Loucy (cell line): ENCODE data around the gene LECT2.

Source experiments
- H2AFZ ChIP-seq: fragments of 200-600 bp; sonication (generic); 2 replicates; pipeline ENCODE4 v1.6.0; 2016; ENCODE audit warnings: antibody characterized with exemption, mild to moderate bottlenecking, low read length, moderate library complexity
- H3F3A ChIP-seq: fragments of 200-600 bp; 2 replicates; pipeline ENCODE4 v1.6.0; 2016; ENCODE audit warnings: antibody characterized with exemption, low read depth, mild to moderate bottlenecking
- H3K27me3 ChIP-seq: fragments of 200-600 bp; sonication (generic); 2 replicates; pipeline ENCODE4 v1.6.1; 2014; ENCODE audit warnings: low read length, mild to moderate bottlenecking; ENCODE audit not compliant: insufficient read depth, poor library complexity, severe bottlenecking
- H3K36me3 ChIP-seq: fragments of 200-600 bp; sonication (generic); 2 replicates; pipeline ENCODE4 v1.6.1; 2016; ENCODE audit warnings: low read length; ENCODE audit not compliant: insufficient read depth
- H3K4me1 ChIP-seq: fragments of 200-600 bp; sonication (generic); 2 replicates; pipeline ENCODE4 v1.5.1; 2014; ENCODE audit warnings: low read length, mild to moderate bottlenecking; ENCODE audit not compliant: insufficient read depth, poor library complexity, severe bottlenecking
- H3K4me2 ChIP-seq: fragments of 200-600 bp; sonication (generic); 2 replicates; pipeline ENCODE4 v1.6.0; 2014; ENCODE audit warnings: antibody characterized with exemption, low read length, low read depth, mild to moderate bottlenecking; ENCODE audit not compliant: poor library complexity, severe bottlenecking
- H3K4me3 ChIP-seq: fragments of 200-600 bp; sonication (generic); 2 replicates; pipeline ENCODE4 v1.5.1; 2014; ENCODE audit warnings: low read length, mild to moderate bottlenecking, mixed read lengths; ENCODE audit not compliant: poor library complexity, severe bottlenecking
- H3K79me2 ChIP-seq: fragments of 200-600 bp; sonication (generic); 2 replicates; pipeline ENCODE4 v1.6.1; 2014; ENCODE audit warnings: low read length; ENCODE audit not compliant: insufficient read depth
- H3K9ac ChIP-seq: fragments of 200-600 bp; sonication (generic); 2 replicates; pipeline ENCODE4 v1.6.0; 2014; ENCODE audit warnings: mild to moderate bottlenecking, low read depth, low read length, moderate library complexity; ENCODE audit not compliant: poor library complexity, severe bottlenecking
- H3K9me2 ChIP-seq: fragments of 200-600 bp; sonication (generic); replicated peaks from 2 replicates; pipeline ENCODE4 v1.6.1; 2016; ENCODE audit warnings: low read depth, low read length, mixed read lengths
- H3K9me3 ChIP-seq: fragments of 200-600 bp; sonication (generic); 2 replicates; pipeline ENCODE4 v1.6.1; 2014; ENCODE audit warnings: mild to moderate bottlenecking, antibody characterized with exemption, low read length, low read depth; ENCODE audit not compliant: insufficient read depth
- H4K20me1 ChIP-seq: fragments of 200-600 bp; sonication (generic); 2 replicates; pipeline ENCODE4 v1.6.0; 2014; ENCODE audit warnings: antibody characterized with exemption, low read length, mild to moderate bottlenecking; ENCODE audit not compliant: insufficient read depth, poor library complexity, severe bottlenecking
- CTCF ChIP-seq: fragments of 200-600 bp; sonication (generic); conservative IDR thresholded peaks from 2 replicates; pipeline ENCODE4 v1.5.1; 2014; ENCODE audit warnings: mild to moderate bottlenecking, antibody characterized with exemption, low read length
- EZH2phosphoT487 ChIP-seq: fragments of 200-600 bp; IDR thresholded peaks from 2 replicates; pipeline ENCODE4 v1.6.1; 2018; ENCODE audit warnings: antibody characterized with exemption, mild to moderate bottlenecking, moderate library complexity, borderline replicate concordance

The LECT2 gene

GRCh38 chr5:135950611-135951010 lies 4.2 kb downstream of the LECT2 start:
- H3K27me3 ChIP-seq, result peaks cover 35% of the 10 kb centered on the region
- H3K4me3 ChIP-seq, result no peak overlapping the region
- no peaks in the 10 kb centered on the region for H3K9me3 ChIP-seq
- H3F3A ChIP-seq, result no peaks in the 10 kb centered on the region
- H3K4me2 ChIP-seq, result no peak overlapping the region
- H3K79me2 ChIP-seq, result no peaks in the 10 kb centered on the region
- no peak overlapping the region for H2AFZ ChIP-seq
- H3K4me1 ChIP-seq, result peaks cover 6% of the 10 kb centered on the region
- no peaks in the 10 kb centered on the region for H3K36me3 ChIP-seq
- no peaks in the 10 kb centered on the region for H3K9me2 ChIP-seq
- no peaks in the 10 kb centered on the region for H4K20me1 ChIP-seq
- no peak overlapping the region for H3K9ac ChIP-seq
- TF ChIP-seq EZH2phosphoT487, result no peak
- TF ChIP-seq CTCF, result no peak

DNA sequence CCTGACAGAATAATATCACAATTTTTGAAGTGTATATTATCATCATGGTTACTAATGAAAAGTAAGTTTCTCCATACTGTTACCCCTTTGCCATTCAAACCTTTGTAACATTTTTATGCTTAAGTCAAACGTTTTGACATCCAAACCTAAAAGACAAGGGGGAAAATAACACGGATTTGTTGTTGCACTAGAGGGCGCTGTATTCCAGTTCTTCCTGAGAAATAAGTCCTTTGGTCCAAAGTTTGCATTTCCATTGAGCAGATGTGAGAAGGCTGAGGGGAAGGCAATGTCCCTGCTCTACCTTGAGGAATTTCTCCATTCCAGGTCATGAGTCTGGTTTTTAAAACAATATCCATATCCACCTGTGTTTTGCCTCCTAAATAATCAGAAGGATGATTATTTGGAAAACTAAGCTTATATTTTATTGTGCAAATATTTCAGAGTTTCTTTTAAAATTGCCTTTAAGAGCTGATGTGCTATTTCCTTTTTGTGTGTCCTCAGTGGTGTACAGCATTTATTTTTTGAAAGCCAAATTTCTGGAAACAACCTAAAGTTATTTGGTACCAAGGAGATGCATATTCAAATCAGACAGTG lies 9.7 kb downstream of the LECT2 start:
- Histone ChIP-seq H3K9me2 (no peaks in the 10 kb centered on the region), H3K9ac (no peak overlapping the region), H3K4me1 (no peaks in the 10 kb centered on the region), H3K4me2 (no peak overlapping the region), H3K79me2 (no peaks in the 10 kb centered on the region), H3K9me3 (no peaks in the 10 kb centered on the region), H4K20me1 (no peaks in the 10 kb centered on the region), H3K27me3 (peaks cover 6% of the 10 kb centered on the region), H3K4me3 (no peak overlapping the region), H2AFZ (no peak overlapping the region), H3F3A (no peaks in the 10 kb centered on the region), H3K36me3 (no peaks in the 10 kb centered on the region)
- TF ChIP-seq CTCF, result peak; percentile 88
- no peak for TF ChIP-seq EZH2phosphoT487

GRCh38 chr5:135944564-135944963 lies 10.2 kb downstream of the LECT2 start:
- Histone ChIP-seq H3K36me3 (no peaks in the 10 kb centered on the region), H3K4me3 (no peak overlapping the region), H3K4me1 (no peaks in the 10 kb centered on the region), H3K79me2 (no peaks in the 10 kb centered on the region), H3K27me3 (peaks cover 6% of the 10 kb centered on the region), H3K9ac (no peak overlapping the region), H3F3A (no peaks in the 10 kb centered on the region), H3K4me2 (no peak overlapping the region), H3K9me3 (no peaks in the 10 kb centered on the region), H3K9me2 (no peaks in the 10 kb centered on the region), H4K20me1 (no peaks in the 10 kb centered on the region), H2AFZ (no peak overlapping the region)
- TF ChIP-seq CTCF (no peak), EZH2phosphoT487 (no peak)
